Measurements from ENCODE around the gene DOK7. TPM values are rescaled to one million over a fixed set of nuclear protein-coding genes. Genes with fewer than 3 reads are reported as not detected.
"Not testable (repeated sequence)": the region's sequence is repeated elsewhere in the genome, so short reads cannot be mapped to it uniquely, and the experiment has no call there.

The DOK7 gene
- total RNA-seq, 1 donor from 2014 or later: 2.4 TPM

DNA sequence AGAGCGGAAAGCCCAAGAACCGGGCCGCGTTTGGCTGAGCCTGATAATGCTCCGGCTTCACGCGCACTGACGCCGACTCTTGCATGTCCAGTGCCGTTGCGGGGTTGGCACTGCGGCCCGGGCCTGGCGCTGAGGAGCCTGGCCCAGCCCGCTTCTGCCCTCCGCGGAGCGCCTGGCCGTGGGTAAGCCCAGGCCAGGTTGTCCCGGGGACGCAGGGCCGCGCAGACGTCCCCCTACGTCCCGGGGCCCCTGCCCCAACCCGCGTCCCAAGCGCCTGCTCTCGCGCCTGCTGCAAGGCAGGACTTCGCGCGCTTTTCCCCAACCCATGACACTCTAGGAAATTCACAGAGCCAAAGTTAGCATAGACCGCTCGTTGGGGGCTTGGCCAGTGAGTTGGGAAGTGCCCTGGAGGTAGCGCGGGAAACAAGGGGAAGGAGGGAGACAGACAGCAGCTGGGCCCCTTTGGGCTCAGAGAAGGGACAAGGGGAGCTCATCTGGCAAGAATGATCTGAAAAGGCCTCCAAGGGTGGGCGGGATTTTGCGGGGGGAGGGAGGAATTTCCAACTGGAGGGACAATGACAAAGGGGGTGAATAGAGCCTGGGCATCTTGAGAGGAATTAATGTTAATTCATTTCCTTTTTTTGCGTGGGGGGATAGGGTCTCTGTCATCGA lies 69.8 kb downstream of the DOK7 start:
- no peak for DNase-seq (ENCODE audit: low spot score)

DNA sequence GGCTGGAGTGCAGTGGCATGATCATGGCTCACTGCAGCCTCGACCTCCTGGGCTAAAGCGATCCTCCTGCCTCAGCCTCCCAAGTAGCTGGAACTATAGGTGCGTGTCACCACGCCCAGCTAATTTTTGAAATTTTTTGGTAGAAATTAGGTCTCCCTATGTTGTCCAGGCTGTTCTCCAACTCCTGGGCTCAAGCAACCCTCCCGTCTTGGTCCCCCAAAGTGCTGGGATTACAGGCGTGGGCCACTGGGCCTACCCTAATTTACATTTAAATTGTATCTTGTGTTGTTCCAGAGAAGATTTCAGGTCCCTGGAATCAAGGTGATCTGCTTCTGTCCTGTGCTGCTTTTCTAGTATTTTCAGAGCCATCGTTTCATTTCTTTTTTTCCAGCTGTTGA lies 70.3 kb downstream of the DOK7 start:
- no peak for DNase-seq (ENCODE audit: low spot score)

DNA sequence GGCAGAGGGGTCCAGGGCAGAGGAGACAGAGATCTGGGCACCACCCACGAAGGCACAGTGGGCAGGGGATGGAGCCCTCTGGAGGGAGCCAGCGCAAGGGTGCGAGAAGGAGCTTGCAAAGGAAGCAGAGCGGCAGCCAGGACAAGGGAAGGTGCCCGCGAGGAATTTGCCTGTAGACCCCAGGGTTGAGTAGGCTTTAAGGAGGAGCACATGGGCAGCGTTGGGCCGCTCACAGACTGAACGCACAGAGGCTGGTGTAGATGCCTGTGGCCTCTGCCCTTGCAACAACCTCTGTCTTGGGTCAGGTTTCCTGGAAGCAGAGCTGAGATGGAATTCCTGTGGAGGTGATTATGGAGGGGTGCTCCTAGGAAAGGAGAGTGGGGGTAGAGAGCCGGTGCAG lies 72.7 kb downstream of the DOK7 start:
- not testable (repeated sequence) for DNase-seq (ENCODE audit: low spot score)

GRCh38 chr4:3538906-3539305 lies 75.8 kb downstream of the DOK7 start:
- not testable (repeated sequence) for DNase-seq (ENCODE audit: low spot score)

GRCh38 chr4:3543415-3543814 lies 80.3 kb downstream of the DOK7 start:
- DNase-seq (ENCODE audit: low spot score): not testable (repeated sequence)

Other genes starting within 250 kb of the DOK7 start
- 10.6 TPM for gene MSANTD1, start 214.1 kb upstream of the DOK7 start, total RNA-seq (ENCODE audit: insufficient read depth, low replicate concordance)
- 29.6 TPM for gene RGS12, start 170.3 kb upstream of the DOK7 start, total RNA-seq (ENCODE audit: insufficient read depth, low replicate concordance)
- gene HGFAC, start 21.3 kb upstream of the DOK7 start, total RNA-seq (ENCODE audit: insufficient read depth, low replicate concordance): 3.1 TPM
- gene LRPAP1, start 69.1 kb downstream of the DOK7 start, total RNA-seq (ENCODE audit: insufficient read depth, low replicate concordance): 68.1 TPM

Data from umbilical cord (tissue), 2 donors.